Smooth muscle cell of the coronary artery (primary cell): ENCODE data around the gene CCN2. TPM values are rescaled to one million over a fixed set of nuclear protein-coding genes. Genes with fewer than 3 reads are reported as not detected.

Source experiments
- total RNA-seq: library from RNA; depleted of rRNA; stranded (reverse); fragments of >200 nt; gene quantifications from 2 replicates; pipeline ENCODE4 v1.2.3, GENCODE V29; 2014; ENCODE audit warnings: low replicate concordance

The CCN2 gene, protein sequence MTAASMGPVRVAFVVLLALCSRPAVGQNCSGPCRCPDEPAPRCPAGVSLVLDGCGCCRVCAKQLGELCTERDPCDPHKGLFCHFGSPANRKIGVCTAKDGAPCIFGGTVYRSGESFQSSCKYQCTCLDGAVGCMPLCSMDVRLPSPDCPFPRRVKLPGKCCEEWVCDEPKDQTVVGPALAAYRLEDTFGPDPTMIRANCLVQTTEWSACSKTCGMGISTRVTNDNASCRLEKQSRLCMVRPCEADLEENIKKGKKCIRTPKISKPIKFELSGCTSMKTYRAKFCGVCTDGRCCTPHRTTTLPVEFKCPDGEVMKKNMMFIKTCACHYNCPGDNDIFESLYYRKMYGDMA
- 15.8 and 981 TPM in 2 replicates for total RNA-seq

DNA sequence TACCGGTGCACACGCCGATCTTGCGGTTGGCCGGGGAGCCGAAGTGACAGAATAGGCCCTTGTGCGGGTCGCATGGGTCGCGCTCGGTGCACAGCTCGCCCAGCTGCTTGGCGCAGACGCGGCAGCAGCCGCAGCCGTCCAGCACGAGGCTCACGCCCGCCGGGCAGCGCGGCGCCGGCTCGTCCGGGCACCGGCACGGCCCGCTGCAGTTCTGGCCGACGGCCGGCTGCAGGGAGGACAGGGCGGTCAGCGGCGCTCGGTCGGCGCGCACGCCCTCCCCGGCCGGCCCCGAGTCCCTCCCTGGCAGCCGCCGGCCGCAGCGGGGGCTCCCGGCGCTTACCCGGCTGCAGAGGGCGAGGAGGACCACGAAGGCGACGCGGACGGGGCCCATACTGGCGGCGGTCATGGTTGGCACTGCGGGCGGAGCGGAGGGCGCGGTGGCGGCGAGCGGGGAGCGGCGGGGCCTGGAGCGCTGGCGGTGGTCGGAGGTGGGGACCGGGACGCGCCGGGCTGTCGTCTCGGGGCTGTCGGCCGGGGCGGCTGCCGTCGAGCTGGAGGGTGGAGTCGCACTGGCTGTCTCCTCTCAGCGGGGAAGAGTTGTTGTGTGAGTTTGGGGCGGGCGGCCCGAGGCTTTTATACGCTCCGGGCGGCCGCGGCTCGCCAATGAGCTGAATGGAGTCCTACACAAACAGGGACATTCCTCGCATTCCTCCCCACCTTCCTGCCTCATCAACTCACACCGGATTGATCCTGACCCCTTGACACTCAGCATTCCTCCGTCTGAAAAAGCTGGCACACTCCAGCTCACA lies at the start of gene CCN2:
Gene CCN2, minus strand, starts transcription at position 606 of the 809 bp plus-strand sequence. Its CDS starts 200 bp downstream, at position 406.

Other genes with a start within 250 kb of the CCN2 start
- not detected in 2 replicates for gene OR2A4, start 250.0 kb downstream of the CCN2 start, total RNA-seq
- gene CTAGE9, start 240.4 kb downstream of the CCN2 start, total RNA-seq: not detected in 2 replicates
- 0.98 and 1.5 TPM in 2 replicates for gene ENPP1, start 143.4 kb downstream of the CCN2 start, total RNA-seq